ENCODE measurements around the gene QPCTL.

Gene QPCTL

GRCh38 chr19:45733160-45733810 lies 40.8 kb downstream of the QPCTL start, which contains the start of gene MEIOSIN:
MEIOSIN (plus strand) TSS chr19:45733439; CDS start chr19:45735377, 1,938 bp downstream.
- H3K27ac Mint-ChIP-seq = no peak within 1 kb of the TSS
- H3K4me3 Mint-ChIP-seq = no peak within 1 kb of the TSS
- no peak for DNase-seq
- peaks cover 14% of the 10 kb centered on the region for H3K27me3 Mint-ChIP-seq (ENCODE audit: low read depth, poor library complexity)
- H3K36me3 Mint-ChIP-seq (ENCODE audit: low read depth) = no peaks in the 10 kb centered on the region
- H3K4me1 Mint-ChIP-seq = peaks cover 18% of the 10 kb centered on the region
- no peaks in the 10 kb centered on the region for H3K9me3 Mint-ChIP-seq
- no peak for TF ChIP-seq CTCF (IDR thresholded peaks at IDR 0.05)

GRCh38 chr19:45739498-45740439 lies 47.3 kb downstream of the QPCTL start:
- H3K9me3 Mint-ChIP-seq = no peaks in the 10 kb centered on the region
- peaks cover 10% of the 10 kb centered on the region for H3K4me1 Mint-ChIP-seq
- no peak for TF ChIP-seq CTCF (IDR thresholded peaks at IDR 0.05)
- no peak overlapping the region for H3K4me3 Mint-ChIP-seq
- H3K27me3 Mint-ChIP-seq (ENCODE audit: low read depth, poor library complexity) = peaks cover 16% of the 10 kb centered on the region
- no peak for DNase-seq
- no peak overlapping the region for H3K27ac Mint-ChIP-seq
- no peaks in the 10 kb centered on the region for H3K36me3 Mint-ChIP-seq (ENCODE audit: low read depth)

GRCh38 chr19:45742969-45743368 lies 50.5 kb downstream of the QPCTL start:
- DNase-seq = no peak
- no peak for TF ChIP-seq CTCF (IDR thresholded peaks at IDR 0.05)
- peaks cover 9% of the 10 kb centered on the region for H3K27me3 Mint-ChIP-seq (ENCODE audit: low read depth, poor library complexity)
- H3K4me1 Mint-ChIP-seq = peaks cover 22% of the 10 kb centered on the region
- H3K9me3 Mint-ChIP-seq = no peaks in the 10 kb centered on the region
- no peak overlapping the region for H3K27ac Mint-ChIP-seq
- H3K36me3 Mint-ChIP-seq (ENCODE audit: low read depth) = no peaks in the 10 kb centered on the region
- no peak overlapping the region for H3K4me3 Mint-ChIP-seq

DNA sequence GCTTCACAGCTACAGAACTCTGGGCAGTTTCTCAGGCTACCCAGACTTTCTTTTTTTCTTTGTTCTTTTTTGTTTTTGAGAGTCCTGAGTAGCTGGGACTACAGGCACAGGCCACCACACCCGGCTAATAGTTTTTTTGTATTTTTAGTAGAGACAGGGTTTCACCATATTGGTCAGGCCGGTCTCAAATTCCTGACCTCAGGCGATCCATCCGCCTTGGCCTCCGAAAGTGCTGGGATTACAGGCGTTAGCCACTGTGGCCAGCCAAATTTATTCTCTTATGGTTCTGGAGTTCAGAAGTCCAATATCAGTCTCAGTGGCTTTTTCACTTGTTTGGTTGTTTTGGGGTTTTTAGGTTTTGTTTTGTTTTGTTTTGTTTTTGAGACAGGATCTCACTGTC lies 53.1 kb downstream of the QPCTL start:
- Mint-ChIP-seq H3K27me3 (ENCODE audit: low read depth, poor library complexity) (peaks cover 10% of the 10 kb centered on the region), H3K4me1 (peaks cover 22% of the 10 kb centered on the region), H3K4me3 (no peak overlapping the region), H3K27ac (peak overlapping the region; percentile 36), H3K36me3 (ENCODE audit: low read depth) (no peaks in the 10 kb centered on the region), H3K9me3 (no peaks in the 10 kb centered on the region)
- no peak for DNase-seq
- no peak for TF ChIP-seq CTCF (IDR thresholded peaks at IDR 0.05)

GRCh38 chr19:45746866-45747265 lies 54.4 kb downstream of the QPCTL start:
- no peak overlapping the region for H3K4me3 Mint-ChIP-seq
- H3K4me1 Mint-ChIP-seq = peaks cover 22% of the 10 kb centered on the region
- H3K27ac Mint-ChIP-seq = no peak overlapping the region
- no peaks in the 10 kb centered on the region for H3K36me3 Mint-ChIP-seq (ENCODE audit: low read depth)
- peaks cover 13% of the 10 kb centered on the region for H3K27me3 Mint-ChIP-seq (ENCODE audit: low read depth, poor library complexity)
- TF ChIP-seq CTCF (IDR thresholded peaks at IDR 0.05) = no peak
- H3K9me3 Mint-ChIP-seq = no peaks in the 10 kb centered on the region
- no peak for DNase-seq
